Fibroblast of gingiva (primary cell): ENCODE measurements around the gene UBE3B.

Experiments
- DNase-seq: peaks from one replicate; pipeline ENCODE4 v3.0.0-alpha.2; 2011; ENCODE audit warnings: low read depth

The UBE3B gene

DNA sequence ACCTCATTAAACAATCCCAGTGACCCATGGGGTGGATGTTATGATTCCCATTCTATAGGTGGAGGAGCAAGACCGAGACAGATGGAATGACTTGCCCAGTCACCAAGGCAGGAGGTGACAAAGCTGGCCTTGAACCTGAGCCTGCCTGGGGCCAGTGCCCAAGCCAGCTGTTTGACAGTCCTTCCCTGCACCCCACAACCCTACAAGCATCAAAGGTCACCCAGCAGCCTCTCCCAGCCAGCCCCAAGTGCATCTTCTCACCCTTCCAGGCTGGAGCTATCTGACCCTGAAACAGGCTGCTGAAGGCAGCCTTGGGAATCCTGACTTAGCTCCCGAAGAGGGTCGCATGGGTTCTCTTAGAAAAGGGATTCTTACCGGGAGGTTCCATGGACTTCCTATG, 75.5 kb downstream of the UBE3B start:
- no peak for DNase-seq

DNA sequence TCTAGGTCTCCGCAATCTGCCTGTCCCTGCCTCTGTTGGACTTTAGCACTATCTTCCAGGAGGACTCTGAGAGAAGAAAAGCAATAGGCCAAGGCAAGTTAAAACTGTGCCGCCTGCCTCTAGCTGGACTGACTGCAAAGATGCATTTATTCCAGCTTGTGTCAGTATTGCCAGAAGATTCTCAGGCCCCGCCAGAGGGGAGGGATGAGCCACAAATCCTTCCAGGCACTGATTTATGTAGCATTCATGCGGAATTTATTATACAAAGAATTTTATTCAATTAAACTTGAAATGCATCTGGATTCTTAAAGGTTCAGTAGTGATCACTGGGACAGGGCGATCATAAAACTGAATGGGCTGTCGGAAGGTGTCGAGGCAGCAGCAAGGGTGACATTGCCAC, 76.0 kb downstream of the UBE3B start:
- DNase-seq = no peak

DNA sequence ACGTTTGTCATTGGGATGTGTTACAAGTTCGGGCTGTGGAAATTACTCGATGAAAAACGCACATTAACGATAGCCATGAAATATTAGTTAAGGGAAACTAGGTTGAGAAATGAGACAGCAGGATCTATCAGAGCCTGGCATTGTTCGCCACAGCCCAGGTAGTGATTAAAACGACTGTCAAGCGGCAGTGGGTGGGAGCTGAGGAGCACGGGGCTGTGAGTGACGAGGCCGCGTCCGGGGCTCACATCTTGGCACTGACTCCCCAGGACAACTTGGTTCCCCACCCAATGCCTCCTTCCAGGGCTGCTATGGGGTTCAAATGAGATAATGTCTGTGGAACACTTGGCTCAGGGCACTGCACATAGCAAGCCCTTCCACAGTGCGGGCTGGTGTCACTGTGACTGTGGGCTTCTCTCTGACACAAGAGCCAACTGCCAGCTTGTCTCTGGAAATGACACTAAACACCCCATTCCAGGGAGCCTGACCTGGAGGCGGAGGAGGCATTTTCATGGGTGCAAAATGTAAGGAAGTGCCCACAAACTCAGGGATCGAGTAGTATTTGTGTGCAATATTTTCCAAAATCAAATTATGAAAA, 76.6 kb downstream of the UBE3B start:
- DNase-seq = no peak

DNA sequence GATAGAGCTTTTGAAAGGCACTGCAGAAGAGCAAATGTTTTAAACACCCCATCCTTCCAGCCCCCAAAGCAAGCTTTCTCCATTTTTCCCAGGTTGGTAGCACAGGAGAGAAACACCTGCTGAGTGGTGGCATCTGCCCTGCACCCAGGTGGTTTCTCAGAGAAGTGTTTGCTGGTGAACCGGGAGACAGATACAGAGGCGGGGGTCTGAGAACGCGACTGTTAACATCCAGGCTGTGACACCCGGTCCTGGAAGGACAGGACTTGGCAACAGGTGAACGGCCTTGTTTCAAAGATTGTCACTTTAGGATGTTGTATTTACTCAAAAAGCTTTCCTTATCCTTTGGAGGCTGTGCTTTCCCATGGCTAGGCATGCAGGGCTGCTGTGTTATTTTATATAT, 77.3 kb downstream of the UBE3B start:
- DNase-seq = no peak

DNA sequence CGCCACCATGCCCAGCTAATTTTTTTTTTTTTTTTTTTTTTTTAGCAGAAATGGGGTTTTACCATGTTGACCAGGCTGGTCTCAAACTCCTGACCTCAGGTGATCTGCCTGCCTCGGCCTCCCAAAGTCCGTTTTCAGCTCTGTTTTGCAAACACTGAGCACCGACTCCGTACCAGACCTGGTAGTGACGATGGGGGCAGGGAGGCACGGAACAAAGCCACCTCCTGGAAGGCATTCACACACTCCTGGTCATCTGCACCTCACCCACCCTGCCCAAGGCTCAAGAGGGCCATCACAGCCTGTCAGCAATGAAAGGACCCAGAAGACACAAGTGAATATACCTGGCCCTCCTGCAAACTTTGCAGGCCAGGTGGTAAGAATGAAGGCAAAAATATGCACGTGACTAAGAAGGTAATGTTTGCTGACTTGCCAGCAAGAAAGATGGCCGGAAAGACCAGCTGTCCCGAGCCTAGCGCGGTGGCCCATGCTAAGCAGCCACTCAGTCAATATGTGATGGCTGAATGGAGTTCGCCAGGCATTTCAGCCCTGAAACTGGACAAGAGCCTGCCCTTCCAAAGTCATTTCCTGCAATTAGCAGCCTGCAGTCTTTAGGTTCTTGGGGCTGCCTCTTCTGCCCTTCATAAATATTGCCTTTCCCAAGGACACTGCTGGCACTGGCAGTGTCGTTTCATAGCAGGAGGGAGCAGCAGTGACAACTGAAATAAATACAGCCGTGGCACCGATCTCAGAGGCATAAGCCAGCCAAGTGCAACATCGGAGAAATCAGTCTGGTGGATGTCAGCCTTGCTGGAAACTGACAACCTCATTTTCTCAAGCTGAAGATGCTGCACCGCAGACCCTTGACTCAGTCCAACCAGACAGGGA, 78.2 kb downstream of the UBE3B start:
- DNase-seq = no peak

DNA sequence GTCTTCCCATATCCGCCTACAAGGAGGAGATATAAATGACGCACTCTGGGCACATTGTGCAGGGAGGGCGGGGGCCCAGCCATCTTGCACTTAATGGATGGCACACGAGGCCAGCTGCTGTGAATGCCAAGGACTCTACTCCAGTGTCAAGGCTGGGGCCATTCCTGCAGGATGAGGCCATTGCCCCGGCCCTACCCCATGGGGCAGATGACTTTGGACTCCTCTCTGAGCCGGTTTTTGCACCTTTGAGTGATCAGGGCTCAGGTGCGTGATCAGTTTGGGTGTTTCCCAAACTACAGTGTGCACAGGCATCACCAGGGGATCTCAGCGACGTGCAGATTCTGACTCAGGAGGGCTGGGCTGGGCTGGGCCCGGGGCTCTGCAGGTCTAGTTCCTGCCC, 79.8 kb downstream of the UBE3B start:
- DNase-seq = no peak

DNA sequence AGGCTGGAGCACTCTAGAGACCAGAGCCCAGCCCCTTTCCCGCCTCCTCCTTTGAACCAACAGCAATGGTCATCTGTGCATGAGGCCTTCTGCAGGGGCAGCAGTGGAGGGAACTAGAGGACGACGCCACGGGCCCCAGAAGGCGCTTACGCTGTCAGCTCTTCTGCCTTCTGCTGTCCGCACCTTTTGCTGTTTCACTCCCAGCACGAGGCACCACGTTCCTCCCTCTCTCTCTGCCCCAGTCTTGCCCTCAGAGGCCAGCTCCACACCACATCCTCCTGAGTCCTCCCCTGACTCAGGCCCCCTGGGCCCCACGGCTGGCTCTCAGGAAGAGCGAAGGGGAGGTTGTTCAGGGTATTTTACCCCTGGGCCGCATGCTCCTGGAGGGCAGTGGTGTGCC, 80.4 kb downstream of the UBE3B start:
- no peak for DNase-seq

DNA sequence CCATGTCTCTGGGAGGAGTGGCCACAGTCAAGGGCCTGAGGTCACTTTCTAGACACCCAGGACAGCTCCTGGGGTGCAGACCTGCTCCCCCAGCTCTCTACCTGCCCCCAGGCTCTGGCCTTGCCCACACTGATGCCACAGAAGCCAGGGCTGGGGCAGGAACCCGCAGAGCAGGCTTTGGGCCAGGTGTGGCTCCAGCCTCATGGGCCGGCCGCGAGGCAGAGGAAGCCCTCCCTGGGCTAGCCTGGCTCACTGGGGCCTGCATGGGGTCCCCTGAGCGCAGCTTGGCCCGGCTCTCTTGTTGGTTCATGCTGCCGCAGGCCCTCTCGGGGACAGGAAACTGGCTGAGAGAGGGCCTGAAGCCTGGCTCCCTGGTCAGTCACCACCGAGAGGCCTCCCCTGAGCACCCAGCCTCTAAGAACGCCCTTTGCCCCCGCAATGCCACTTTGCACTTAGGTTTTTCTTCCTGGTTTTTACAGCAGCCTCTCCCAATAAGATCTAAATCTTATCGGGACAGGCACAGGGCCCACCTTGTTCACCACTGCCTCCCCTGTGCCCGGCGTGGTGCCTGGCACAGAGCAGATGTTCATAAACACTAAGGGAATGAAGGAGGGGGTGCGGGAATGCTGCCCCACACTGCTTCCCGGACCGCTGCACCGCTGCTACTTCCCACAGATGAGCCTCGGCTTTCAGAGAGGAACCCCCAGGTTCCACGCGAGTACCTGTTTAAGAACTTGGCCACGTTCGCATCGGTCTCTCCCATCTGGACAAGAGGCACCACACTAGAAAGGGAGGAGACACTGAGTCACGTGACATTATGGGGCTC, 81.2 kb downstream of the UBE3B start:
- DNase-seq = no peak

DNA sequence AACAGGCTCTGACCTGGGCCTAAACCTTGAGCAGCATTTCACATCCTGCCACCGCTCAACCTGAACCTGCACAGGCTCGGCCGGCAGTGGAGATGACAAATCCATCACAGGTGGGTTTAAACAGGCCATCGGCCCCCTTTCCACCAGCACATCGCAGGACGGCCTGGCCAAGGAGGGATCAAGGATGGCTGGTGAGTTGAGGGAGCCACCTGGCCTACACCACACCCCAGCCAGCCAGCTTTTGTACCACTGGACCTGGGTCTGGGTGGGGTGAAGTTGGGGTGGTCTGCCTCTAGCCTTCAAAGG, 81.7 kb downstream of the UBE3B start:
- DNase-seq = no peak

DNA sequence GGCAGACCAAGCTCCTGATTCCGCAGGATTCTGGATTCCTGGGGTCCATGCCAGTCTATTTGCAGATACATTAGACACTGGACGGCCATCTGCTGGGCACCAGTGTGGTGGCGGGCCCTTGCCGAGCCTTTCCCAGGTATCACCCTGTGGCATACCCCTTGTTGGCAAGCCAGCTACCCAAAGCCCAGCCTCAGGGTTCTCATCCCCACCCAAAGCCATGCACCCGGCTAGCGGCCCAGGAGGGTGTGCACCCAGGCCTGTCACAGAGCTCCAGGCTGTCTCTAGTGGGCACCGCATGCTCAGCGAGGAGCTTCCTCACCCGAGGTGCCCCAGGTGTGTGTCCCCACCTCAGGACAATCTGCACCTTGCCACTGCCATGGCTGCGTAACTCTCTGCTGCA, 82.2 kb downstream of the UBE3B start:
- DNase-seq = no peak

DNA sequence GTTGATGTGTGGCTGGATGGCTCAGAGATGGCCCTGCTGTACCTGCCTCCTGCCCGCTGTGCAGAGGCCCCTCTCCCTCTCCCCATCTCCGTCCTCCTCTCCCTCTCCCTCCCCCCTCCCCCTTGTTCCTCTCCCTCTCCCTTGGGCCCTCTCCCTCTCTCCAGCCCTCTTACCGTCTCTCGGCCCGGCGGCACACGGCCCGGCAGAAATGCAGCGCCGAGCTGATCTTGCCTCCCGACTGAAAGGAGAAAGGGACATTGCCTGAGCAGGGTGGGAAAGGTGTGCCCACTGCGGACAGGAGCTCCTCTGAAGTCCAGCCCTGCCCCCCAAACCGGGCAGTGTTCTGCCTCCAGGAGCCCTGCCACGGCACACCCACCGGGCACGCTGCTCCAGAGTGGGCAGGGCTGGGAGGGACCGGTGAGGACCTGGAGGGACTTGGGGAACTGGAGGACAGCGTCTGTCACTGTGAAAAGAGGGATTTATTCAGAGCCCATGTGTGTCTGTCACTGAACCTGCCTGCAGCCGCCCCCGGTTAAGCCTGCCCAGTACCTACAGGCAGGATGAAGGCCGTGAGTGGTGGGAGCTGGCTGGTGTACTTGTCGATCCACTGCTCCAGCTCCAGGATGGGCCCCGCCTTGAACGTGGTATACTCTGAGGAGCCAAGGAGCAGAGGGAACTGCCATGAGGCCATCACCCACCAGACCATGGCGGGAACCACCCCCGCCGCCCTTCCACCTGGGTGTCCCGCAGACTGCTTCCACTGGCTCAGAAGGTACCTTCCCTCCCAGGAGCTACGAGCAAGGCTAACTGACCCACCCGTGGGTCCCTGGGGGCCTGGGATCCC, 83.7 kb downstream of the UBE3B start:
- DNase-seq = no peak

DNA sequence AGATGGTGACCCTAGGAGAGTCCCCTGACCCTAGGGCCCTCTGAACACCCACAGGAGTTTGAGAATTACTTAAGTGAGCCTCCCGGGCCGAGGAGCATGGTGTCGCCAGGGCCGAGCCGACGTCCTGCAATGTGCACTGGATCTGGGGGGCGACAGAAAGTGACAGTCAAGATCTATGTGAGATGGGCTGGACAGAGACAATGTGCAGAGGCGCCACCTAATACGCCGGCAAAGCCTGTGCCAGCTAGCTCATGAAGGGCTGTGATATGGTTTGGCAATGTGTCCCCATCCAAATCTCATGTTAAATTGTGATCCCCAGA, 84.2 kb downstream of the UBE3B start:
- DNase-seq = no peak

DNA sequence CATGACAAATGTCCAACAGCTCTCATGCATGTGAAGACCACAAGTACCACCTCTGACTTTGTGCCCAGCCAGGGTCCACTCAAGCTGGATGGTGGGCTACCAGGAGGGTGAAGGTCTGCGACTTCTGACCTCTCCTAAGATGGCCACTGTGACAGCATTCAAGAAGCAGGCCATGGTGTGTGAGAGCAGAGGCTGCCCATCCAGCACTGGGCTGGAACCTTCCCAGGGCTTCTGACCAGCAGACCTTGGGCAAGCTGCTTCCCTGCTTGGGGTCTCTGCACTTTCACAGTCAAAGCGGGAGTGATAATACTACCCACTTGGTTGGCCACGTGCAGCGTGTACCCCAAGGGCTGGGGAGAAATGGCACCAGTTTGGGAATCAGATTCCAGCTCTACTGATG, 85.4 kb downstream of the UBE3B start:
- no peak for DNase-seq

DNA sequence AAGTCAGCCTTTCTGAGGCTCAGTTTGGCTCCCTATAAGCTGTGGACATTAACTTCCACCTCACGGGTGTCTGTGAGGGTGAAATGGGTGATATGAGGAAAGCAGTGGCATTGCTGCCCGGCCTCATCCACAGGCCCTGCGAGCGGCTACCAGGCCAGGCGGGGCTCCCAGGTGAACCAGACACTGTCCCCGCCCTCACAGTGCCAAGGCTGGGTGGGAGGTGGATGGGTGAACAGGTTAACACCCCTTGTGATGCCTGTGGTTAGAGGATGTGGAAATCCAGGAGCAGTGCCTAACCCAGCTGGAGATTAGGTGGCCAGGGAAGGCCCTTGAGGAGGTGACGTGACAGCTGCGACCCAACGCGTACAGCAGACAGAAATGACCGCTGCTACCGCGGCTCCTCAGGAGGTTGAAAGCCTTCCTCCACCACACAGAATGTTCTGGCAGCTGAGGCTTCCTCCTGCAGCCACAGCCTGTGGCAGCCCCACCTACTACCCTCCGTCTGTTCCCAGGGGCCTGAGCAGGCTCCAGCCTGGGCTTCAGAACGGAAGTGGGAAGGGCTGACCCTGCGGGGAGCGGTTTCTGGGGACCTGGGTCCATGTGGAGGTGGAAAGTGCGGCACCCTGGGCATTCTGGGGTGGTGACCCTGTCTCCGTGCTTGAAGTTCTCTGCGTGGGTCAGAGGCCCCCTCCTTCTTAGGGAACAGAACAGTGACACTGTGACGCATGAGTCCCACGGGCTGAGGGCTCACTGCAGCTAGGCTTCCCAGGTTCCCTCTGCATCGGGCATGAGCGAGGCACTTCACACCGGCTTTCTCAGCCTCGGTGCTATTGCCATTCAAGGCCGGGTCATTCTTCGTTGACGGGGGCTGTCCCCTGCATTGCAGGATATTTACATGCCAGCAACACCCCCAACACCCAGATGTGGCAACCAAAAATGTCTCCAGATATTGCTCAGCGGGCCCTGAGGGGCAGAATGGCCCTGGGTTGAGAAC, 86.2 kb downstream of the UBE3B start:
- DNase-seq = no peak

DNA sequence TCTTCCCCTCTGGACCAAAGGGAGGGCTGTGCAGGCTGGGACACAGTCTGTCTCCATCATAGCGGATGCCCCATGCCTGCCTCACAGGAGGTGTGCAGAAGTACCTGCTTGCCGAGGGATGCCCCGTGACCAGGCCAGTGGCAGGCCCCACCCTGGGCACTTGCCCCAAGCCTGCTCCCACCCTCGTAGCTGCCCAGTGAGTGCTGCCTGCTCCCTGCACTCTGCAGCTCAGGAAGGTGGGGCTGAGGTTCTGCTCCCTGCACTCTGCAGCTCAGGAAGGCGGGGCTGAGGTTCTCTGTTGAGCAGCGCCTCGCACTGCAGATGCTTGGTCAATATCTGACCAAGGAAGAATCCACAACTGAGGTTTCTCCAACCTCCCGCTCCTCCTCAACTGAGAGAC, 89.0 kb downstream of the UBE3B start:
- no peak for DNase-seq

DNA sequence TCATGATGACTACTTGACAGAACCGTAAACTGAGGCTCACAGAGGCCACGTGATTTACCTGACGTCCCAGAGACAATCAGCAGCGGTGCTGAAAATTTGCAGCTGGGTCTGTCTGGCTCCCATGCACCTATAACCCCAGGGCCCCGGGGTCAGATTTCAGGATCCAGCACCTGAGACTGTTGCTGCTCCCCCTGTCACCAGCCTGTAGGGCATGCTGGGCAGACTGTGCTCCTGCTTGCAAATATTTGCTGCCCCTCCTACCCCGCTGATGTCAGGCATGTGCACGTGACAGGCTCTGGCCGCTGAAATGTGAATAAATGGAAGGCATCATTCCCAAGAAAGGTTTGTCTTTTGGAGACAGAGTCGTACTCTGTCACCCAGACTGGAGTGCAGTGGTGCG, 89.9 kb downstream of the UBE3B start:
- DNase-seq = no peak

DNA sequence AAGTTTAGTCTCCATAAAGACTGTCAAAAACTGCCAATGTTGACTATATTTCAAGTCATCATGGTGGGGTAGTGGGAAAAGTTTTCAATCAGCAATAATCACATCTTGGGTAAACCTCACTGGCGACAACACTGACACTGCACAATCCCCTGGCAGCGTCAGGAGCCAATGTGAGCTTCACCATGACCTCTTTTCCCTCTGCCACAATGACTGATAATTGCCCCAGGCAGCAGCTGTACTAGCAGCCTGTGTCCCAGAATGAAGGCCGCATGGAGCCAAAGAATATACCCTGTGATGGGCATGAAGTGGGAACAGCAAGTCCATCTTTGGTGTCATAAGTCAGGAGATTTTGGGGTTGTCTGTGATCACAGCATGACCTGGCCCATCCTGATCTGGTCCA, 90.5 kb downstream of the UBE3B start:
- DNase-seq = no peak

DNA sequence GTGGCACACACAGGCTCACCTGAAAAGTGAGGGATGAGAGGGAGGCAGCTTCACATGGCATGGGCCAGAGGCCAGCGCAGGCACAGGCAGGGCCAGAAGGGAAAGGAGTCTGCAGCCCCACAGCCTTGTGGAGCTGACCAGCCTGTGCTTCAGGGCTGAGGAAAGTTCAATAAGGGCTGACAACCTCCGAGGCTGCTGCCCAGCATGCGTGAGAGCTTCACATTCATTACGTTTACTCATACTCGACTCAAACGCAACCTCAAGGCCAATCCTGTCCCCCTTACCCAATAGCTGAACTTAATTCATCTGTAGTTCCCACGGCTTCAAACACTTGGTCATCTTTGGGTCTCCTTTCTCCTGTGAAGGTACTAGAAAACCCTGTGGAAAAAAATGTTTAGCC, 91.1 kb downstream of the UBE3B start:
- DNase-seq = no peak

DNA sequence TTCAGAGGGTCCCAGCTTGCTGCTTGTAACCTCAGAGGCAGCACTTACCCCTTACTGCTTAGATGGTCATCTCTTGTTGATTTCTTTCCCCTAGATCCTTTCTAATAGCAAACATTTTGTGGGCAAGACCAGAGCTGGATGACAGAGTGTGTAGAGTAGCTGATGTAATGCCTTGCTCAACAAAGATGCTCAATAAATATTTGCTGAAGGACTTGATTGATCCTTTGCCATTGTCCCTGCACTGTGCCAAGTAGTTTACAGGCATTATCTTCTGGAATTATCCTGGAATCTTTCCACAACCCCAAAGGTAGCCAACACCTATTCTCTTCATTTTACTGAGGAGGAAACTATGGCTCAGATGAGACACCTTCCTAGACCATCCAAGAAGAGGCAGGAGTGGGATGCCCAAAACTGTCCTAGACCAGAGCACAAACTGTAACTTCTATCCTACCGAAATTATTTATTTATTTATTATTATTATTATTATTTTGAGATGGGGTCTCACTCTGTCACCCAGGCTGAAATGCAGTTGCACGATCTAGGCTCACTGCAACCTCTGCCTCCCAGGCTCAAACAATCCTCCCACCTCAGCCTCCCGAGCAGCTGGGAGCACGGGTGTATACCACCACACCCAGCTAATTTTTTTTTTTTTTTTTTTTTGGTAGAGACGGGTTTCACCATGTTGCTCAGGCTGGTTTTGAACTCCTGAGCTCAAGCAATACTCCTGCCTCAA, 94.5 kb downstream of the UBE3B start:
- DNase-seq = no peak

DNA sequence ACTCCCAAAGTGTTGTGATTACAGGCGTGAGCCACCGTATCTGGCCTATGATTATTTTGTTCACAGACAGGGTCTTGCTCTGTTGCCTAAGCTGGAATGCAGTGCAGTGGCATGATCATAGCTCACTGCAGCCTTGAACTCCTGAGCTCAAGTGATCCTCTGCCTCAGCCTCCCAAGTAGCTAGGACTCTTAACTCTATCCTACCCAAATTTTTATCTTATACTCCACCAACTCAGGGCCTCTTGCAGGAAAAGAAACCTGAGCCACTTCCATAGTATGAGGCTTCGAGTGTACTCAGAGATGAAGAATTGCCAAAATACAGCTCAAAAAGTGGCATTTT, 95.0 kb downstream of the UBE3B start:
- no peak for DNase-seq
